GM23338 (cell line): ENCODE data around the gene STARD4. TPM values are rescaled to one million over a fixed set of nuclear protein-coding genes. Genes with fewer than 3 reads are reported as not detected.

Source experiments
- ATAC-seq: fragments of 200-7000 bp; cut with Tn5 transposase; 3 replicates; pipeline ENCODE4 v1.9.1; 2020
- DNase-seq: peaks from one replicate; pipeline ENCODE4 v3.0.0-alpha.2; 2015; ENCODE audit warnings: low spot score
- H2AFZ ChIP-seq: fragments of 200-600 bp; sonication (generic); 2 replicates; pipeline ENCODE4 v1.8.0; 2016; ENCODE audit warnings: antibody characterized with exemption, mild to moderate bottlenecking, moderate library complexity
- H3F3A ChIP-seq: fragments of 200-600 bp; sonication (generic); replicated peaks from 2 replicates; pipeline ENCODE4 v1.8.0; 2017; ENCODE audit warnings: antibody characterized with exemption, mixed run types, low read depth
- H3K27ac ChIP-seq: fragments of 200-600 bp; sonication (generic); 2 replicates; pipeline ENCODE4 v1.6.1; 2016; ENCODE audit warnings: low read depth
- H3K27me3 ChIP-seq: fragments of 200-600 bp; sonication (generic); 2 replicates; pipeline ENCODE4 v1.8.0; 2016; ENCODE audit warnings: mild to moderate bottlenecking, mixed run types, moderate library complexity; ENCODE audit not compliant: insufficient read depth
- H3K36me3 ChIP-seq: fragments of 200-600 bp; sonication (generic); 2 replicates; pipeline ENCODE4 v1.8.0; 2016; ENCODE audit warnings: mild to moderate bottlenecking; ENCODE audit not compliant: insufficient read depth
- H3K4me1 ChIP-seq: fragments of 200-600 bp; sonication (generic); 2 replicates; pipeline ENCODE4 v1.8.0; 2016; ENCODE audit warnings: mild to moderate bottlenecking, moderate library complexity; ENCODE audit not compliant: insufficient read depth
- H3K4me2 ChIP-seq: fragments of 200-600 bp; sonication (generic); 2 replicates; pipeline ENCODE4 v1.7.1; 2017; ENCODE audit warnings: mixed run types
- H3K4me3 ChIP-seq: fragments of 200-600 bp; sonication (generic); 2 replicates; pipeline ENCODE4 v1.6.1; 2016; ENCODE audit warnings: mixed run types
- H3K79me2 ChIP-seq: fragments of 200-600 bp; sonication (generic); replicated peaks from 2 replicates; pipeline ENCODE4 v1.8.0; 2017; ENCODE audit warnings: mild to moderate bottlenecking; ENCODE audit not compliant: insufficient read depth
- H3K9me2 ChIP-seq: fragments of 200-600 bp; sonication (generic); 2 replicates; pipeline ENCODE4 v1.8.0; 2017; ENCODE audit not compliant: insufficient read depth
- H4K20me1 ChIP-seq: fragments of 200-600 bp; sonication (generic); replicated peaks from 2 replicates; pipeline ENCODE4 v1.8.0; 2017; ENCODE audit warnings: mild to moderate bottlenecking; ENCODE audit not compliant: insufficient read depth
- H3K27ac Mint-ChIP-seq: 2 replicates; pipeline ENCODE4 v1.8.0; 2020; ENCODE audit warnings: inconsistent platforms, mild to moderate bottlenecking, moderate library complexity, mixed read lengths
- H3K27me3 Mint-ChIP-seq: 3 replicates; pipeline ENCODE4 v1.8.0; 2022; ENCODE audit warnings: low read depth, mild to moderate bottlenecking, moderate library complexity, mixed read lengths, inconsistent platforms; ENCODE audit not compliant: insufficient read depth, poor library complexity
- H3K36me3 Mint-ChIP-seq: 3 replicates; pipeline ENCODE4 v1.8.0; 2021; ENCODE audit warnings: low read depth, mild to moderate bottlenecking, inconsistent platforms, moderate library complexity, mixed read lengths
- H3K4me1 Mint-ChIP-seq: 3 replicates; pipeline ENCODE4 v1.8.0; 2020; ENCODE audit warnings: mild to moderate bottlenecking, inconsistent platforms, mixed read lengths
- H3K4me3 Mint-ChIP-seq: 3 replicates; pipeline ENCODE4 v1.8.0; 2021; ENCODE audit warnings: moderate library complexity, mild to moderate bottlenecking, inconsistent platforms, mixed read lengths
- H3K9me3 Mint-ChIP-seq: 3 replicates; pipeline ENCODE4 v1.8.0; 2020; ENCODE audit warnings: moderate library complexity, mild to moderate bottlenecking, inconsistent platforms, mixed read lengths
- CREB1 ChIP-seq: fragments of 250-450 bp; sonication (Bioruptor Pico); IDR thresholded peaks from 2 replicates; pipeline ENCODE4 v1.5.0; 2020; ENCODE audit warnings: low read depth, mild to moderate bottlenecking, moderate library complexity
- EZH2 ChIP-seq: fragments of 200-600 bp; sonication (generic); IDR thresholded peaks from one replicate; pipeline ENCODE4 v1.8.0; 2017; ENCODE audit warnings: antibody characterized with exemption, mild to moderate bottlenecking, low read depth; ENCODE audit not compliant: unreplicated experiment
- NANOG ChIP-seq: IDR thresholded peaks from 2 replicates; pipeline ENCODE4 v1.6.1; 2016; ENCODE audit warnings: antibody characterized with exemption, borderline replicate concordance
- POLR2AphosphoS5 ChIP-seq: IDR thresholded peaks from 2 replicates; pipeline ENCODE4 v1.6.1; 2016; ENCODE audit warnings: antibody characterized with exemption, low read depth
- STAT1 ChIP-seq: IDR thresholded peaks from one replicate; pipeline ENCODE4 v1.6.1; 2016; ENCODE audit warnings: antibody characterized with exemption; ENCODE audit not compliant: unreplicated experiment
- ZNF114 ChIP-seq: fragments of 250-450 bp; sonication (Bioruptor Pico); IDR thresholded peaks from 2 replicates; pipeline ENCODE4 v1.5.0; 2020; ENCODE audit warnings: mild to moderate bottlenecking, moderate library complexity
- polyA plus RNA-seq: library from polyadenylated mRNA; unstranded; fragments of >200 nt; fragmentation: Nextera tagmentation; extraction: Ambion mirVana; gene quantifications from 2 replicates; pipeline ENCODE4 v1.2.1, GENCODE V29; 2016
- total RNA-seq: library from RNA; depleted of rRNA; stranded (reverse); fragments of >200 nt; shearing (Covaris generic); gene quantifications from 2 replicates; pipeline ENCODE4 v1.2.3, GENCODE V29; 2014
- TF ChIP-seq, protein P1 (sequence below), 2 experiments: fragments of 200-600 bp in 1 of 2; sonication (generic) in 1 of 2; conservative IDR thresholded peaks; 2 replicates each; pipeline versions ENCODE4 v1.5.1 to v1.6.1; 2016 to 2017; ENCODE audit warnings: antibody characterized with exemption in 2 of 2, low read depth in 2 of 2, mild to moderate bottlenecking in 2 of 2, moderate library complexity in 1 of 2
- TF ChIP-seq, protein P2 (sequence below): IDR thresholded peaks from one replicate; pipeline ENCODE4 v1.6.1; 2018; ENCODE audit warnings: antibody characterized with exemption; ENCODE audit not compliant: unreplicated experiment
- TF ChIP-seq, protein P3 (sequence below): fragments of 250-450 bp; sonication (Bioruptor Pico); IDR thresholded peaks from 2 replicates; pipeline ENCODE4 v1.5.0; 2020; ENCODE audit warnings: mild to moderate bottlenecking, moderate library complexity

STARD4 gene
- total and polyA plus RNA-seq, 2 experiments from 2014 or later: 25.0 to 92.0 TPM

DNA sequence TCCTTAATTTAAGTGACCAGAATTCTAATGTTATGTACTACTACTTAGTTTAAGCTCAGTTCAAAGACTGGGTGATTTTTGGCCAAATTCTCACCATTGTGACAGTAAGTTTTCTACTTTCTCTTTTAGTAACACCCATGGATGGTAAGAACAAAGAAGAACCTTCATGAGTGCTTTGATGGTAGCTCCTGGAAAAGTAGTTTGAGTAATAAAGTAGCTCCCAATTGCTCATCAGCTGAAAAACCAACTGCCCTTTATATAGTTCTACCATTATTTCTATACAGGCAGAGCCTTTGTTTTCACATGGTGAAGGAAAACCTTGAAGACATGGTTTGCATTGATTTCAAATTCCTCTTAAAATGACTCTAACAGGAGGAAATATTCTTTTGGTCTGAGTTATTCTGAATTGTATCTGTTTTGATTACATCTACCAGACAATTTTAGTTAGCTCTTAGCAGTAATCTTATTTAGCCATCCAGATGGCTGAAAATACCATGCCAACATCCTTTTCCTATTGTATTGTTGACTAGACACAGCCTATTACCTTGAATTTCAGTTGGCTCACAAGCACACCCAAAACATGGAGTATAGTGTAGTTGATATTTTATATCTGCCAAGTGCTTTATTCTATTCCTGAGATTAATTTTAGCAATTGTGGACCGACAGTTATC lies 23.7 kb upstream of the STARD4 start (continued):
- TF ChIP-seq NANOG: no peak
- TF ChIP-seq, protein P1, sequence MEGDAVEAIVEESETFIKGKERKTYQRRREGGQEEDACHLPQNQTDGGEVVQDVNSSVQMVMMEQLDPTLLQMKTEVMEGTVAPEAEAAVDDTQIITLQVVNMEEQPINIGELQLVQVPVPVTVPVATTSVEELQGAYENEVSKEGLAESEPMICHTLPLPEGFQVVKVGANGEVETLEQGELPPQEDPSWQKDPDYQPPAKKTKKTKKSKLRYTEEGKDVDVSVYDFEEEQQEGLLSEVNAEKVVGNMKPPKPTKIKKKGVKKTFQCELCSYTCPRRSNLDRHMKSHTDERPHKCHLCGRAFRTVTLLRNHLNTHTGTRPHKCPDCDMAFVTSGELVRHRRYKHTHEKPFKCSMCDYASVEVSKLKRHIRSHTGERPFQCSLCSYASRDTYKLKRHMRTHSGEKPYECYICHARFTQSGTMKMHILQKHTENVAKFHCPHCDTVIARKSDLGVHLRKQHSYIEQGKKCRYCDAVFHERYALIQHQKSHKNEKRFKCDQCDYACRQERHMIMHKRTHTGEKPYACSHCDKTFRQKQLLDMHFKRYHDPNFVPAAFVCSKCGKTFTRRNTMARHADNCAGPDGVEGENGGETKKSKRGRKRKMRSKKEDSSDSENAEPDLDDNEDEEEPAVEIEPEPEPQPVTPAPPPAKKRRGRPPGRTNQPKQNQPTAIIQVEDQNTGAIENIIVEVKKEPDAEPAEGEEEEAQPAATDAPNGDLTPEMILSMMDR (conservative IDR thresholded peaks at IDR 0.05; ENCODE audit: low read depth in 2 of 2): no peak
- TF ChIP-seq EZH2: no peak
- no peak for TF ChIP-seq POLR2AphosphoS5
- no peak for TF ChIP-seq ZNF114 (CRISPR knock-in tag)

DNA sequence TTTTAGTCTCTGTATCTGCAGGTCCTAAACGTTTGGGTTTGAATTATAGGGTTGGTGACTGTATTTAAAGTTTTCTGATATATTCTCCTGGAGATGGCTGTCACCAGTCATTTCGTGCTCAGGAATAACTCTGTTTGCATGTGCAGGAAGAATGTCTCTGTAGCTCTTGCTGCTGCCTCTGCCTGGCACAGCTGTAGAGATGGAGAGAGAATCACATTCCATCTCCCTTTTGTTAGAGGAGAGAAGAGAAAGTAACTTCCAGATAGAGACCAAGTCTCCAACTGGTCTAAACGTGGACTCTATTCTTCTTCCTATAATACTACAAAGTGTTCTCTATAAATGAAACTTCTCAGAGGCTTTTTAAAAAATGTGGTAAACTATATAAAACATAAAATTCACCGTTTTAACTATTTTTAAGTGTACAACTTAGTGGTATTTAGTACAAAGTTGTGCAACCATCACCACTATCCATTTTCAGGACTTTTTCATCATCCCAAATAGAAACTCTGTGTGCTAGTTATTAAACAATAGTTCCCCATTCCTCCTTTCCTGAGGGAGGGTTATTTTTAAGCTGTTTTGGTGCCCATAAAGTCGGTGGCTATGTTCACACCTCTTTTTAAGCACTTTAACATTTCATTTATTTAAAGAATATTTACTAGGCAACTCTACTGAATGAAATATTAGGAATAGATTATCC lies 20.7 kb upstream of the STARD4 start:
- no peaks in the 10 kb centered on the region for H4K20me1 ChIP-seq
- Mint-ChIP-seq H3K4me1 (peaks cover 4% of the 10 kb centered on the region; the same call in 2 of the 3 replicates), H3K36me3 (no peaks in the 10 kb centered on the region; the same call in 2 of the 3 replicates), H3K27ac (no peak overlapping the region), H3K9me3 (0 out of 3 replicates have a peak, but pooled peaks cover 2% of the 10 kb centered on the region), H3K27me3 (no peaks in the 10 kb centered on the region), H3K4me3 (no peak overlapping the region)
- H3K4me3 ChIP-seq: no peak overlapping the region
- ATAC-seq (no peak; the same call in 2 of the 3 replicates), DNase-seq (no peak)
- no peaks in the 10 kb centered on the region for H3K27me3 ChIP-seq
- H3F3A ChIP-seq: no peaks in the 10 kb centered on the region
- no peaks in the 10 kb centered on the region for H3K36me3 ChIP-seq
- no peak overlapping the region for H3K27ac ChIP-seq
- H2AFZ ChIP-seq: no peak overlapping the region
- no peaks in the 10 kb centered on the region for H3K4me1 ChIP-seq
- no peaks in the 10 kb centered on the region for H3K9me2 ChIP-seq
- H3K79me2 ChIP-seq: no peaks in the 10 kb centered on the region
- H3K4me2 ChIP-seq: no peak overlapping the region
- TF ChIP-seq CREB1 (no peak), STAT1 (no peak), NANOG (no peak), EZH2 (no peak)
- TF ChIP-seq, protein P1 (conservative IDR thresholded peaks at IDR 0.05; ENCODE audit: low read depth in 2 of 2): no peak
- TF ChIP-seq, protein P2, sequence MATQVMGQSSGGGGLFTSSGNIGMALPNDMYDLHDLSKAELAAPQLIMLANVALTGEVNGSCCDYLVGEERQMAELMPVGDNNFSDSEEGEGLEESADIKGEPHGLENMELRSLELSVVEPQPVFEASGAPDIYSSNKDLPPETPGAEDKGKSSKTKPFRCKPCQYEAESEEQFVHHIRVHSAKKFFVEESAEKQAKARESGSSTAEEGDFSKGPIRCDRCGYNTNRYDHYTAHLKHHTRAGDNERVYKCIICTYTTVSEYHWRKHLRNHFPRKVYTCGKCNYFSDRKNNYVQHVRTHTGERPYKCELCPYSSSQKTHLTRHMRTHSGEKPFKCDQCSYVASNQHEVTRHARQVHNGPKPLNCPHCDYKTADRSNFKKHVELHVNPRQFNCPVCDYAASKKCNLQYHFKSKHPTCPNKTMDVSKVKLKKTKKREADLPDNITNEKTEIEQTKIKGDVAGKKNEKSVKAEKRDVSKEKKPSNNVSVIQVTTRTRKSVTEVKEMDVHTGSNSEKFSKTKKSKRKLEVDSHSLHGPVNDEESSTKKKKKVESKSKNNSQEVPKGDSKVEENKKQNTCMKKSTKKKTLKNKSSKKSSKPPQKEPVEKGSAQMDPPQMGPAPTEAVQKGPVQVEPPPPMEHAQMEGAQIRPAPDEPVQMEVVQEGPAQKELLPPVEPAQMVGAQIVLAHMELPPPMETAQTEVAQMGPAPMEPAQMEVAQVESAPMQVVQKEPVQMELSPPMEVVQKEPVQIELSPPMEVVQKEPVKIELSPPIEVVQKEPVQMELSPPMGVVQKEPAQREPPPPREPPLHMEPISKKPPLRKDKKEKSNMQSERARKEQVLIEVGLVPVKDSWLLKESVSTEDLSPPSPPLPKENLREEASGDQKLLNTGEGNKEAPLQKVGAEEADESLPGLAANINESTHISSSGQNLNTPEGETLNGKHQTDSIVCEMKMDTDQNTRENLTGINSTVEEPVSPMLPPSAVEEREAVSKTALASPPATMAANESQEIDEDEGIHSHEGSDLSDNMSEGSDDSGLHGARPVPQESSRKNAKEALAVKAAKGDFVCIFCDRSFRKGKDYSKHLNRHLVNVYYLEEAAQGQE: no peak
- TF ChIP-seq, protein P3, sequence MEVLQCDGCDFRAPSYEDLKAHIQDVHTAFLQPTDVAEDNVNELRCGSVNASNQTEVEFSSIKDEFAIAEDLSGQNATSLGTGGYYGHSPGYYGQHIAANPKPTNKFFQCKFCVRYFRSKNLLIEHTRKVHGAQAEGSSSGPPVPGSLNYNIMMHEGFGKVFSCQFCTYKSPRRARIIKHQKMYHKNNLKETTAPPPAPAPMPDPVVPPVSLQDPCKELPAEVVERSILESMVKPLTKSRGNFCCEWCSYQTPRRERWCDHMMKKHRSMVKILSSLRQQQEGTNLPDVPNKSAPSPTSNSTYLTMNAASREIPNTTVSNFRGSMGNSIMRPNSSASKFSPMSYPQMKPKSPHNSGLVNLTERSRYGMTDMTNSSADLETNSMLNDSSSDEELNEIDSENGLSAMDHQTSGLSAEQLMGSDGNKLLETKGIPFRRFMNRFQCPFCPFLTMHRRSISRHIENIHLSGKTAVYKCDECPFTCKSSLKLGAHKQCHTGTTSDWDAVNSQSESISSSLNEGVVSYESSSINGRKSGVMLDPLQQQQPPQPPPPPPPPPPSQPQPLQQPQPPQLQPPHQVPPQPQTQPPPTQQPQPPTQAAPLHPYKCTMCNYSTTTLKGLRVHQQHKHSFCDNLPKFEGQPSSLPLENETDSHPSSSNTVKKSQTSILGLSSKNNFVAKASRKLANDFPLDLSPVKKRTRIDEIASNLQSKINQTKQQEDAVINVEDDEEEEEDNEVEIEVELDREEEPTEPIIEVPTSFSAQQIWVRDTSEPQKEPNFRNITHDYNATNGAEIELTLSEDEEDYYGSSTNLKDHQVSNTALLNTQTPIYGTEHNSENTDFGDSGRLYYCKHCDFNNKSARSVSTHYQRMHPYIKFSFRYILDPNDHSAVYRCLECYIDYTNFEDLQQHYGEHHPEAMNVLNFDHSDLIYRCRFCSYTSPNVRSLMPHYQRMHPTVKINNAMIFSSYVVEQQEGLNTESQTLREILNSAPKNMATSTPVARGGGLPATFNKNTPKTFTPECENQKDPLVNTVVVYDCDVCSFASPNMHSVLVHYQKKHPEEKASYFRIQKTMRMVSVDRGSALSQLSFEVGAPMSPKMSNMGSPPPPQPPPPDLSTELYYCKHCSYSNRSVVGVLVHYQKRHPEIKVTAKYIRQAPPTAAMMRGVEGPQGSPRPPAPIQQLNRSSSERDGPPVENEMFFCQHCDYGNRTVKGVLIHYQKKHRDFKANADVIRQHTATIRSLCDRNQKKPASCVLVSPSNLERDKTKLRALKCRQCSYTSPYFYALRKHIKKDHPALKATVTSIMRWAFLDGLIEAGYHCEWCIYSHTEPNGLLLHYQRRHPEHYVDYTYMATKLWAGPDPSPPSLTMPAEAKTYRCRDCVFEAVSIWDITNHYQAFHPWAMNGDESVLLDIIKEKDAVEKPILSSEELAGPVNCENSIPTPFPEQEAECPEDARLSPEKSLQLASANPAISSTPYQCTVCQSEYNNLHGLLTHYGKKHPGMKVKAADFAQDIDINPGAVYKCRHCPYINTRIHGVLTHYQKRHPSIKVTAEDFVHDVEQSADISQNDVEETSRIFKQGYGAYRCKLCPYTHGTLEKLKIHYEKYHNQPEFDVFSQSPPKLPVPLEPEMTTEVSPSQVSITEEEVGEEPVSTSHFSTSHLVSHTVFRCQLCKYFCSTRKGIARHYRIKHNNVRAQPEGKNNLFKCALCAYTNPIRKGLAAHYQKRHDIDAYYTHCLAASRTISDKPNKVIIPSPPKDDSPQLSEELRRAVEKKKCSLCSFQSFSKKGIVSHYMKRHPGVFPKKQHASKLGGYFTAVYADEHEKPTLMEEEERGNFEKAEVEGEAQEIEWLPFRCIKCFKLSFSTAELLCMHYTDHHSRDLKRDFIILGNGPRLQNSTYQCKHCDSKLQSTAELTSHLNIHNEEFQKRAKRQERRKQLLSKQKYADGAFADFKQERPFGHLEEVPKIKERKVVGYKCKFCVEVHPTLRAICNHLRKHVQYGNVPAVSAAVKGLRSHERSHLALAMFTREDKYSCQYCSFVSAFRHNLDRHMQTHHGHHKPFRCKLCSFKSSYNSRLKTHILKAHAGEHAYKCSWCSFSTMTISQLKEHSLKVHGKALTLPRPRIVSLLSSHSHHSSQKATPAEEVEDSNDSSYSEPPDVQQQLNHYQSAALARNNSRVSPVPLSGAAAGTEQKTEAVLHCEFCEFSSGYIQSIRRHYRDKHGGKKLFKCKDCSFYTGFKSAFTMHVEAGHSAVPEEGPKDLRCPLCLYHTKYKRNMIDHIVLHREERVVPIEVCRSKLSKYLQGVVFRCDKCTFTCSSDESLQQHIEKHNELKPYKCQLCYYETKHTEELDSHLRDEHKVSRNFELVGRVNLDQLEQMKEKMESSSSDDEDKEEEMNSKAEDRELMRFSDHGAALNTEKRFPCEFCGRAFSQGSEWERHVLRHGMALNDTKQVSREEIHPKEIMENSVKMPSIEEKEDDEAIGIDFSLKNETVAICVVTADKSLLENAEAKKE: no peak
